GM23248 (cell line): ENCODE measurements around the gene C22orf23. TPM values are rescaled to one million over a fixed set of nuclear protein-coding genes. Genes with fewer than 3 reads are reported as not detected.

Experiments used
- DNase-seq: peaks from one replicate; pipeline ENCODE4 v3.0.0-alpha.2; 2015
- H2AFZ ChIP-seq: fragments of 200-600 bp; sonication (generic); 2 replicates; pipeline ENCODE4 v1.6.1; 2016; ENCODE audit warnings: antibody characterized with exemption
- H3F3A ChIP-seq: fragments of 200-600 bp; sonication (generic); 2 replicates; pipeline ENCODE4 v1.6.1; 2016; ENCODE audit warnings: mild to moderate bottlenecking, antibody characterized with exemption, mixed run types; ENCODE audit not compliant: insufficient read depth
- H3K27ac ChIP-seq: fragments of 200-600 bp; sonication (generic); 2 replicates; pipeline ENCODE4 v1.5.1; 2016; ENCODE audit warnings: mild to moderate bottlenecking
- H3K27me3 ChIP-seq: fragments of 200-600 bp; sonication (generic); replicated peaks from 2 replicates; pipeline ENCODE4 v1.6.1; 2016; ENCODE audit warnings: mild to moderate bottlenecking; ENCODE audit not compliant: insufficient read depth
- H3K36me3 ChIP-seq: fragments of 200-600 bp; sonication (generic); 2 replicates; pipeline ENCODE4 v1.6.1; 2016; ENCODE audit warnings: low read depth, mild to moderate bottlenecking
- H3K4me1 ChIP-seq: fragments of 200-600 bp; sonication (generic); 2 replicates; pipeline ENCODE4 v1.6.1; 2016; ENCODE audit warnings: mild to moderate bottlenecking; ENCODE audit not compliant: insufficient read depth
- H3K4me2 ChIP-seq: fragments of 200-600 bp; sonication (generic); one replicate; pipeline ENCODE4 v1.6.1; 2016; ENCODE audit warnings: mild to moderate bottlenecking; ENCODE audit not compliant: unreplicated experiment
- H3K4me3 ChIP-seq: fragments of 200-600 bp; sonication (generic); 2 replicates; pipeline ENCODE4 v1.5.1; 2016; ENCODE audit warnings: mild to moderate bottlenecking
- H3K79me2 ChIP-seq: fragments of 200-600 bp; sonication (generic); 2 replicates; pipeline ENCODE4 v1.6.1; 2016; ENCODE audit warnings: mild to moderate bottlenecking; ENCODE audit not compliant: insufficient read depth
- H3K9ac ChIP-seq: fragments of 200-600 bp; sonication (generic); 2 replicates; pipeline ENCODE4 v1.6.1; 2016; ENCODE audit warnings: mild to moderate bottlenecking
- H3K9me2 ChIP-seq: fragments of 200-600 bp; sonication (generic); 2 replicates; pipeline ENCODE4 v1.6.1; 2016; ENCODE audit warnings: mixed run types, mild to moderate bottlenecking, moderate library complexity; ENCODE audit not compliant: insufficient read depth
- H3K9me3 ChIP-seq: fragments of 200-600 bp; sonication (generic); one replicate; pipeline ENCODE4 v1.6.1; 2017; ENCODE audit warnings: low read depth
- H4K20me1 ChIP-seq: fragments of 200-600 bp; sonication (generic); 2 replicates; pipeline ENCODE4 v1.6.0; 2016; ENCODE audit not compliant: insufficient read depth
- EZH2 ChIP-seq: fragments of 200-600 bp; sonication (generic); IDR thresholded peaks from 2 replicates; pipeline ENCODE4 v1.6.1; 2018; ENCODE audit warnings: antibody characterized with exemption, mild to moderate bottlenecking; ENCODE audit not compliant: insufficient read depth, poor library complexity, severe bottlenecking
- EZH2phosphoT487 ChIP-seq: fragments of 200-600 bp; sonication (generic); IDR thresholded peaks from 2 replicates; pipeline ENCODE4 v1.6.1; 2018; ENCODE audit warnings: antibody characterized with exemption, moderate library complexity, mild to moderate bottlenecking, low read depth; ENCODE audit not compliant: insufficient read depth
- WGBS, 2 experiments: methylation state at CpG; one replicate each; pipeline ENCODE4 v1.1.6; 2015 to 2017; ENCODE audit warnings: low lambda C conversion rate in 2 of 2, low coverage in 1 of 2; ENCODE audit errors: missing lambda C conversion rate in 2 of 2; 5-methylcytosine and 5-hydroxymethylcytosine counted together
- in situ Hi-C: fragments of 300-500 bp; cut with MboI; formaldehyde crosslinking; loops from 2 replicates; pipeline ENCODE4 v1.15.0; 2020
- polyA plus RNA-seq: library from polyadenylated mRNA; unstranded; fragments of >200 nt; fragmentation: Nextera tagmentation; extraction: Ambion mirVana; gene quantifications from 2 replicates; pipeline ENCODE4 v1.2.1, GENCODE V29; 2016
- total RNA-seq: library from RNA; depleted of rRNA; stranded (reverse); fragments of >200 nt; shearing (Covaris generic); gene quantifications from 2 replicates; pipeline ENCODE4 v1.2.3, GENCODE V29; 2014

The C22orf23 gene
- total and polyA plus RNA-seq, 2 experiments from 2014 or later = 0.22 to 1.1 TPM

GRCh38 chr22:37898441-37899181 is 54.8 kb downstream of the C22orf23 start:
- no peak for DNase-seq
- Histone ChIP-seq H3K79me2 (no peaks in the 10 kb centered on the region), H3K36me3 (no peaks in the 10 kb centered on the region), H4K20me1 (no peaks in the 10 kb centered on the region), H3K9me2 (no peaks in the 10 kb centered on the region), H3F3A (peaks cover 6% of the 10 kb centered on the region; the same call in 1 of the 2 replicates), H3K4me1 (no peaks in the 10 kb centered on the region), H2AFZ (no peak overlapping the region), H3K9me3 (no peaks in the 10 kb centered on the region), H3K4me2 (no peak overlapping the region), H3K27ac (no peak overlapping the region), H3K4me3 (no peak overlapping the region), H3K9ac (no peak overlapping the region), H3K27me3 (no peaks in the 10 kb centered on the region)
- WGBS, 2 experiments = 87 to 91% methylated on average over 8 to 9 of the region's 9 CpGs
- in situ Hi-C loops = no loop called here
- TF ChIP-seq EZH2 = no peak
- TF ChIP-seq EZH2phosphoT487 = no peak

- H3K4me2 ChIP-seq = no peak overlapping the region
- H3K9me3 ChIP-seq = no peaks in the 10 kb centered on the region
- no peak overlapping the region for H3K4me3 ChIP-seq
- no peaks in the 10 kb centered on the region for H3K36me3 ChIP-seq
- in situ Hi-C loops = no loop called here
- WGBS, 2 experiments = 81 to 82% methylated on average over 2 of the region's 2 CpGs
- no peaks in the 10 kb centered on the region for H3K9me2 ChIP-seq
- H3K27me3 ChIP-seq = no peaks in the 10 kb centered on the region
- H3K4me1 ChIP-seq = no peaks in the 10 kb centered on the region
- no peak overlapping the region for H2AFZ ChIP-seq
- DNase-seq = no peak
- H4K20me1 ChIP-seq = no peaks in the 10 kb centered on the region
- H3F3A ChIP-seq = peaks cover 6% of the 10 kb centered on the region; the same call in 1 of the 2 replicates
- no peaks in the 10 kb centered on the region for H3K79me2 ChIP-seq
- TF ChIP-seq EZH2 (no peak), EZH2phosphoT487 (no peak)
- H3K27ac ChIP-seq = no peak overlapping the region
- H3K9ac ChIP-seq = no peak overlapping the region
These were observed 55.6 kb downstream of the C22orf23 start for GRCh38 chr22:37897807-37898206.

GRCh38 chr22:37896939-37897338 is 56.5 kb downstream of the C22orf23 start:
- Histone ChIP-seq H3K36me3 (no peaks in the 10 kb centered on the region), H3K27ac (no peak overlapping the region), H3K79me2 (no peaks in the 10 kb centered on the region), H3K9ac (no peak overlapping the region), H3K9me3 (no peaks in the 10 kb centered on the region), H3F3A (peaks cover 6% of the 10 kb centered on the region; the same call in 1 of the 2 replicates), H3K27me3 (no peaks in the 10 kb centered on the region), H3K4me3 (no peak overlapping the region), H3K9me2 (no peaks in the 10 kb centered on the region), H2AFZ (no peak overlapping the region), H3K4me2 (no peak overlapping the region), H4K20me1 (no peaks in the 10 kb centered on the region), H3K4me1 (no peaks in the 10 kb centered on the region)
- TF ChIP-seq EZH2phosphoT487 (no peak), EZH2 (no peak)
- 69 to 74% methylated on average over 3 of the region's 3 CpGs for WGBS, 2 experiments
- in situ Hi-C loops = no loop called here
- DNase-seq = no peak

GRCh38 chr22:37896181-37896592 is 57.2 kb downstream of the C22orf23 start:
- Histone ChIP-seq H4K20me1 (no peaks in the 10 kb centered on the region), H3F3A (peaks cover 6% of the 10 kb centered on the region; the same call in 1 of the 2 replicates), H3K4me2 (no peak overlapping the region), H3K4me3 (no peak overlapping the region), H3K9ac (no peak overlapping the region), H3K4me1 (no peaks in the 10 kb centered on the region), H3K9me2 (no peaks in the 10 kb centered on the region), H3K27me3 (no peaks in the 10 kb centered on the region), H2AFZ (no peak overlapping the region), H3K9me3 (no peaks in the 10 kb centered on the region), H3K36me3 (no peaks in the 10 kb centered on the region), H3K27ac (no peak overlapping the region), H3K79me2 (no peaks in the 10 kb centered on the region)
- WGBS, 2 experiments = 57 to 59% methylated on average over 5 of the region's 5 CpGs
- DNase-seq = no peak
- TF ChIP-seq EZH2phosphoT487 (no peak), EZH2 (no peak)
- in situ Hi-C loops = no loop called here
